Measurements from ENCODE around the gene ATRNL1.
A peak's percentile ranks its signal among the peaks of the same experiment; 100 is the strongest.
"Not testable (repeated sequence)": the region's sequence is repeated elsewhere in the genome, so short reads cannot be mapped to it uniquely, and the experiment has no call there.

Gene ATRNL1

DNA sequence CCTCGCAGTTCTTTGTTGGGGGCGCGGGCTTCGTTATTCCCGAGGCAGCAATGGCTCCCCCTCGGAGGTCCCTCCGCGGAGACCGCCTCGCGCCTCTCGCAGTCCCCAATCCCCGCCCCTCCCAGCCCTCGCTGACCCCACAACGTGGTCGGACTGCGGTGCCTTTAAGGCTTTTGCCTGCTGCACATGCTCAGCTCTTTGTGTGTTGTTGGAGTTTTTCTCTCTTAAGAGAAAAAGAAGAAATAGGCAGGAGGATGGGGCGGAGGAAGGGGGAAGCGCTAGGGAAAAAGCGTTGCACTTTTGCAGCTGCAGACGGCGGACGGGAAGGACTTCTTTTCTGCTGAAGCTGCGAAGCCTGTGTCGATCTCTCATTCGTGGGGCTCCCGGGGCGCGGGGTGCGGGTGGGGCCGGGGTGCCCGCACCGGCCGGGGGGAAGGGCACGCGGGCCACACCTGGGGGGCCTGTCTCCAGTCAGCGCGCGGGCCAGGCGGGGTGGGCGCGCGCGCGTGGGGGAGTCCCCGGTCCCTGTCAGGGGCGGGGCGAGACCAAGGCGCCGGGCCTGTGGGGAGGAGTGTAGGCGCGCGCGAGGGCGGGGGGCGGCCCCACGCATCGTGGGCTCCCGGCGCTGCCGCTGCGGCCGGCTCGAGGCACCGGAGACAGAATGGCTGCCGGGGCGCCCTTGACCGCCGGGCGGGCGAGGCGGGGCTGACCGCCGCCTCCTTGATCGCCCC, 445 bp upstream of the ATRNL1 start:
- peak; percentile 11 for DNase-seq

DNA sequence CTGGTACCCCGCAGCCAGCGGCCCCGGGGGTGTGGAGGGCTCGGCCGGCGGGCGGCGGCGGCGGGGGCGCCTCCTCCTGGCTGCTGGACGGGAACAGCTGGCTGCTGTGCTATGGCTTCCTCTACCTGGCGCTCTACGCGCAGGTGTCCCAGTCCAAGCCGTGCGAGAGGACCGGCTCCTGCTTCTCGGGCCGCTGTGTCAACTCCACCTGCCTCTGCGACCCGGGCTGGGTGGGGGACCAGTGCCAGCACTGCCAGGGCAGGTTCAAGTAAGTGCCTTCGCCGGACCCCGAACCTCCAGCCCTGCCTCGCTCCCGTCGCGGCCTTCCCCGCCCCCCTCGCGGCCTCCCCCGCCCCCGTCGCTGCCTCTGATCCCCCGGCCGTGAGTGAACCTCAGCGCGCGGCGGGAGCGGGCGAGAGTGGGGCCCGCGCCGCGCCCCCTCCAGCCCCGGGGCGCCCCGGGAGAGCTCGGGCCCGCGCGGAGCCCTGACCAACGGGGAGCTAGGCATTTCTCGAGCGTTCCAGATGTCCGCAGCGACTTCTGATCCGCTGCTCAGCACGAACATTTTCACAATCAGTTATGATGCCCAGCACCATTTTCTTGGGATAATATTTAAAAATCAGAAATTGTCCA, 727 bp downstream of the ATRNL1 start:
- peak; percentile 11 for DNase-seq

DNA sequence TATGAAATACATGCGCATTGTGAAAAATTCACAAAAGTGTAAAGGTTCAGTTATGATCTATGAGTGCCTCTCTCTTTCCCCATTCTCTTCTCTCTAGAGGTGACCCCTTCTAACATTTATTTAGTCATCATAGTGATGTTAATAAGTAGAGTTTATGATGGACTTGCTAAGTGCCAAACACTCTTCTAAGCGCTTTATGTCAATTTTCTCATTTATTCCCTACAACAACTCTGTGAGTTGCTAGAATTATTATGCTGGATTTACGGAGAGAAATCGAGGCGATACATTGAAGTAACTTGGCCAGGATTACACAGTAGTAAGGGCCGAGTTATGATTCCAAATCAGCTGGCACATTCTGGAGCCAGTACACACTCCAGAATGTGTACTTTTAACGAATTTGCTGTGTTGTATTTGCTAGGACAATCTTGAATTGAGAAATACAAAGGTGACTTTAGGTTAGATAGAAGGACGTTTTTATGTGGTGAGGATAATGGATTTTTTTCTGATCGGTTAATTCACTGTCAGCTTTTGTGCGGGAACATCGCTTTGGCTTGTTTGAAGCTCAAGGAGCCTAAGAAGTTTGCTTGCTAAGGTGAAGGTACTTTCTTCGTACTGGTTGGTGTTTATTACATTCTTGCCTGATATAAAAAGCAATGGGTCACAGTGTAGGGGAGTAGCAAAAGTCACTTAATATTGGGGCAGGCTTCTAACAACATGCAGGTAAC, 1.4 kb downstream of the ATRNL1 start:
- no peak for DNase-seq

DNA sequence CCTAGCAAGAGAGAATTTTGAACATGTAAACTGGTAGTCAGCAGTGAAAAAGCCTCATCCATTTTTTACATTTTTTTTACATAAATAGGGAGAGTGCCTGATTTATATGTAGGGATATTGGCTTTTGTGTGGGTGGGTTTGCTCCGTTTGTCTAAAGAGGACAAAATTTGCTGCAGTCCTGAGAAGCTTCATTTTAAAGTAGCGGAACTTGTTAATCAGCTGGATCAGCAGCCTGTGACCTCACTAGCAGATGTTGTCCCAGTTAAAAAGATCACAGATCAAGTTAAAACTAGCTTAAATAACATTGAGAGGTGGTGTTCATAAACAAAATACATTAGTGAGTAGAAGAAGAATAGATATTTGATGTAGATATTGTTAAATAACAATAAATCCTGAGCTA, 2.6 kb downstream of the ATRNL1 start:
- no peak for DNase-seq

DNA sequence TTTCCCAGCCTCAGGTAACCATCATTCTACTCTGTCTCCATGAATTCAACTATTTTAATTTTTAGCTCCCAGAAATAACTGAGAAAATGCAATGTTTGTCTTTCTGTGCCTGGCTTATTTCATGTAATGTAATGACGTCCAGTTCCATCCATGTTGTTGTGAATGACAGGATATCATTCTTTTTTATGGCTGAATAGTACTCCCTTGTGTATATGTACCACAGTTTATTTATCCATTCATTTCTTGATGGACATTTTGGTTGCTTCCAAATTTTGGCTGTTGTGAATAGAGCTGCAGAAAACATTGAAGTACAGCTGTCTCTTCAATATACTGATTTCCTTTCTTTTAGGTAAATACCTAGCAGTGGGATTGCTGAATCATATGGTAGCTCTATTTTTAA, 10.5 kb downstream of the ATRNL1 start:
- no peak for DNase-seq

DNA sequence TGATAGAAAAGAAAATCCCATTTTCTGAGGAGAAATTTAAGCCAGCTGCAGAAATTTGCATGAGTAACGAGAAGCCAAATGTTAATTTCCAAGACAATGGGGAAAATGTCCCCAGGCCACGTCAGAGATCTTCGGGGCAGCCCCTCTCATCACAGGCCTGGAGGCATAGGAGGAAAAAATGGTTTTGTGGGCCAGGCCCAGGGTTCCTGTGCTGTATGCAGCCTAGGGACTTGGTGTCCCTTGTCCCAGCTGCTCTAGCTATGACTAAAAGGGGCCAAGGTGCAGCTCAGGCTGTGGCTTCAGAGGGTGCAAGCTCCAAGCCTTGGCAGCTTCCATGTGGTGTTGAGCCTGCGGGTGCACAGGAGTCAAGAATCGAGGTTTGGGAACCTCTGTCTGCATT, 12.2 kb downstream of the ATRNL1 start:
- not testable (repeated sequence) for DNase-seq

DNA sequence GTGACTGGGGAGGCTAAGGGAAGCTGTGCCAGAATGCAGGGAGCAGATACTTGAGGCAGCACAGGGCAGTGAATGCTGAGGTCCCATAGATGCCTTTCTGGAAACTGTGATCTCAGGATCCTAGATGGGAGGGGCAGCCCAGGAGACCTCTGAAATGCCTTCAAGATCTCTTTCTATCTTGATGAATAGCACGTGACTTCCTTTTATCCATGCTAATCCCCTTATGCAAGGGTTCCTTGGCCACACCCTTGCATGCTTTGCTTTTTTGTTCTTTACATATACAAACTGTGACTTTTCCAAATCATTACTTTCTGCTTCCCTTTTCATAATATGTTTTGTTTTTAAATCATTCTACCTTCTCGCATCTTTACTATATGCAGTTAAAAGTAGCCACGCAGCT, 14.7 kb downstream of the ATRNL1 start:
- DNase-seq, result no peak

DNA sequence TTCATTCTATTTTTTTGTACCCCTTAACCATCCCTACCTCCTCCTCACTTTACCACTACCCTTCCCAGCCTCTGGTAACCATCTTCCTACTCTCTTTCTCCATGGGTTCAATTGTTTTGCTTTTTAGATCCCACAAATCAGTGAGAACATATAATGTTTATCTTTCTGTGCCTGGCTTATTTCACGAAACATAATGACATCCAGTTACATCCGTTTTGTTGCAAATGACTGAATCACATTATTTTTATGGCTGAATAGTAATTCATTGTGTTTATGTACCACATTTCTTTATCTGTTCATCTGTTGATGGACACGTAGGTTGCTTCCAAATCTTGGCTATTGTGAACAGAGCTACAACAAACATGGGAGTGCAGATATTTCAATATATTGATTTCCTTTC, 24.1 kb downstream of the ATRNL1 start:
- no peak for DNase-seq

DNA sequence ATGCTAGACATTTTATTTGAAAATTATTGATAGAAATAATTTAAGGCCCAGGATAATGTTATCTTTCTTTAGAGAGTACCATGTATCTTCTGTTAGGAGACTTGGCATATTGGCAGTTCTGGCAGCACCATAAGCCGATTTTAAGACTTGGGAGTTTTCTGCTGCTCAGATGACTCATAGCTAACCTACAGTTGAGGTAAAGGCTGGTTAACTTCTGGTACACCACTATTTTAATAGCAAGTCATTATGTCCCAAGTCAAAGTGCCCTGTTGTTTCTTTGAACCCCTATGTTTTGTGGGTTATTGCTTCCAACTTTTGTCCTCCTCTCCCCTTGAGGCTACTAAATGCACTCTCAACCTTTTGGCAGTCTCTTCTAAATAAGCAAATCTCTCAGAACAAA, 25.2 kb downstream of the ATRNL1 start:
- DNase-seq, result no peak

DNA sequence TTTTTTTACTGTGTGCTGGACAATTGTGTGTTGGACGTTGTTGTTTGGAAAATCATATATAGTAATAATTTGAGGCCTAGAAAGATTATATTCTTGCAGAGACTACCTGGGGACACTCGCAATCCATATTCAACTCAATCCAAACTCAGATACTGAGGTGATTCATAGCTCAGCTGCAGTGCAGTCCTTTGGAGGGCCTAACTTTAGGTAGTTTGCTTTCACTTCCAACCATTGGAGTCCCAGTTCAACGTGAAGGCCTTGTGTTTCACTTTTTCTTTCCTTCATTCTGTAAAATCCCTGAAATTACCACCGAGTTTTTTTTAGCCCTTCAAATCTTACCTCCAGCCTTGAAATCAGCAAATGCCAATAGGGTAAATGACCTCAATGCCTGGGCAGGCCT, 32.3 kb downstream of the ATRNL1 start:
- no peak for DNase-seq

DNA sequence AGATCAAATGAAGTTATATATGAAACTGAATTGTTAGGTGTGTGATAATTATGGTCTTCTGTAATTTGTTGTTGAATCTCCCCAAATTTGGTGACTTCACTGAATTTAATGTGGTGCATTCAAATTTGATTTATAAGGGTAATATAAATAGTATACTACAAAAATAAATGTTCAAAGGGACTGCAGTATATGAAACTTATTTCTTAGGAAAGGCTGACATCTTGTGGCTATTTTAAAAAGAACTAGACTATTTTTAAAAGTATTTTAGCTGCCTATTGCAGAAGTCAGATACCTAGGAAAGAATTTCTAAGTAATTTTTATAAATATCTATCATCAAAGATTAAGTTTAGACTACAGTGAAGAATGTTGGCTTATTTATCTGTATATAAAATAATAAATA, 36.6 kb downstream of the ATRNL1 start:
- no peak for DNase-seq

DNA sequence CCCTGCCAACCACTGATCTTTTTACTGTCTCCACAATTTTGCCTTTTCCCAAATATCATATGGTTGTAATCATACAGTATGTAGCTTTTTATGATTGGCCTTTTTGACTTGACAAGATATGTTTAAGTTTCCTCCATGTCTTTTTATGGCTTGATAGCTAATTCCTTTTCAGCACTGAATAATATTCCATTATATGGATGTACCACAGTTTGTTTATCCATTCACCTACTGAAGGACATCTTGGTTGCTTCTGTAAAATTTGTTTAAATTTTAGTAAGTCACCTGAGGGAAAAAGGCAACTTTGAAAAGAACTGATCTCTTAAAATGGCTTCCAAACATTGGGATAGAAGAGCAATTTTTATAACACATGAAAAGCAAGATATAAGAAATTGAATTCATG, 43.5 kb downstream of the ATRNL1 start:
- no peak for DNase-seq

DNA sequence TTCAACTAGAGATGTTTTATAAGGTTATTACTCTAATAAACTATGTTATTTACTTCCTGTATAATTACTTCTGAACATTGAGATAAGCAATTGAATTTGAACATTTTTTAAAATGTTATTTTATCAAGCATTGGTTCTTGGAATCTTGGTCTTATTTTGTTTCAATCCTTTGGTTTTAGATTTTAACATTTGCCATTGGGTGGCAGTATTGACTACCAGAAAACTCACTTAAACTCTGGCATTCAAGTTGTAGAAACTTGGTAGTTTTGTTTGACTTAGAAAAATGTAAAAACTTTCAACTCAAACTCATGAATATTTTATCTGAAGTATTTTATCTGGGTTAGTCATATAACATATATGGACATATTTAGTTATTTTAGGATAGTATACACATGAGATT, 48.1 kb downstream of the ATRNL1 start:
- DNase-seq, result no peak

DNA sequence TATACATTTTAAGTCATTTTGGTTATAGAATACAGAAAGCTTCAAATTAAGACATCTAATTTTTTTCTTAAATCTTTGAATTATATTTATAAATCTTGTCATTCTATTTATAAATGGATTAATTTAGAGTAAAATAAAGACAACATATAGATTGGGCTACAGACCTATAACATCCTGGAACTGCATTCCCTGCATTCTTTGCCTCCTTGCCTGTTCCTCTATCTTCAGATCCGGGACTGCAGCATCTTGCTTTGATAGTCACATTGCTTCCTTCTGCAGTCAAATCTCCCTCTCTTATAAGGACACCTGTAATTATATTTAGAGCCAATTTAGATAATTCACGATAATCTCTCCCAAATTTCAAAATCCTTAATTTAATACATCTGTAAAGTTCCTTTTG, 64.2 kb downstream of the ATRNL1 start:
- DNase-seq, result no peak

DNA sequence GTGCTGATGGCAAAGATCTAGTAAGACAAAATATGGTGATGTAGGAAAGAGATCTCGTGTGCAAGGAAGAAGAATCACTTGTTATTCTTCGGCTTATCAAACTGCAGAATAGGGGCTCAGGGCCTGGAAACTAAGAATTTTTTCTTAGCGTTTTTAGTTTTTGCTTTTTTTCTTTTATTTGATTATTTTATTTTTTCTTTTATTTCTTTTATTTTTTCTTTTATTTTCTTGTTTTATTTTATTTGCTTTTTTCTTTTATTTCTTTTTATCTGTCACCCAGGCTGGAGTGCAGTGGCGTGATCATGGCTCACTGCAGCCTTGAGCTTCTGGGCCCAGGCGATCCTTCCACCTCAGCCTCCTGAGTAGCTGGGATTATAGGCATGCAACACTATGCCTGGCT, 70.0 kb downstream of the ATRNL1 start:
- no peak for DNase-seq

DNA sequence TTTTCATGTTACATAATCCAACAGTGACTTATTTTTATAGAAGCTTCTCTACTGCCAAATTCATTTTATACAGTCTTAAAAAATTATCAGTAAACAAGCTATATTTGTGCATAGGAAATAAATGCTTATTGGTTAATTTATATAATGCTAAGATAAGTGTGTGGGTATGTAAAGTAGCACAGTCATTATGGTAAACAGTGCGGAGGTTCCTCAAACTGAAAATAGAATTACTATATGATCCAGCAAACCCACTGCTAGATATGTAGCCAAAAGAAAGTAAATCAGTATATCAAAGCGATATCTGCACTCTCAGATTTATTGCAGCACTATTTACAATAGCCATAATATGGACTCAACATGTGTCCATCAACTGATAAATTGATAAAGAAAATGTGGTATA, 71.1 kb downstream of the ATRNL1 start:
- DNase-seq, result no peak

DNA sequence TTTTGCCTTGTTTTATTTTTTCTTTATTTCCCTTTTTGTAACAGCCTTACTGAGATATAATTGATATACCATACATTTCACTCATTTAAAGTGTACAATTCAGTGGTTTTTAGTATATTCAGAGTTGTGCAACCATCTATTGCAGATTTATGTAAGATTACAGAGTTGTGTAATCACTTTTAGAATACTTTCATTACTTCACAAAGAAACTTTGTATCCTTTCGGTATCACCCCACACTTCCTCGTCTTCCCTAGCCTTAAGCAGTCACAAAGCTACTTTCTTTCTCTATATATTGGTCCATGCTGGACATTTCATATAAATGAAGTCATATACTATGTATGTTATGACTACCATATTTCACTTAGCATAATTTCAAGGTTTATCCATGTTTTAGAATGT, 74.6 kb downstream of the ATRNL1 start:
- no peak for DNase-seq

DNA sequence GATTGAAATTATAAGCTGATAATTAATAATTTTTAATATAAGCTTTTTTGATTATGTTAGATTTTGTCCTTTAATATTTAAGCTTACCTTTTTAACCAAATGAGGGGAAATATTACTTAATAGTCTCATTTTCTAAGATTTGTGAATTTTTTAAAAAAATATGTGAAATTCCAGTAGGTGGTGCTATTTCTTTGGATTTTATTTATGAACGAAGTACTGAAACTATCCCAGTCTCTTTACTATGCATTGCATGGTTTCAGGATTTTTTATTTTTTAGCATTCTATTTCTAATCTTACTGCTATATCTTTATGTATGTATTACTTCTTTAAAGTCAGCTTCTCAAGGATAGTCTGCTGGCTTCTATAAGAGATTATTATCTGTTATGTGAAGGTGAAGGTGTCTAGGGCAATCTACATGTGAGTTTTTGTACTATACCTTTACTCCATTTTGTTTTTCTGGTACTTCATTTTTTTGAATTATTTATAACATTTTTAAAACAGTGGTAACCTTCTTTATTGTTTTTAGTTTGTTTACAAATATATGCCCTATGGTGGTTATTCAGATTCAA, 78.3 kb downstream of the ATRNL1 start:
- no peak for DNase-seq

DNA sequence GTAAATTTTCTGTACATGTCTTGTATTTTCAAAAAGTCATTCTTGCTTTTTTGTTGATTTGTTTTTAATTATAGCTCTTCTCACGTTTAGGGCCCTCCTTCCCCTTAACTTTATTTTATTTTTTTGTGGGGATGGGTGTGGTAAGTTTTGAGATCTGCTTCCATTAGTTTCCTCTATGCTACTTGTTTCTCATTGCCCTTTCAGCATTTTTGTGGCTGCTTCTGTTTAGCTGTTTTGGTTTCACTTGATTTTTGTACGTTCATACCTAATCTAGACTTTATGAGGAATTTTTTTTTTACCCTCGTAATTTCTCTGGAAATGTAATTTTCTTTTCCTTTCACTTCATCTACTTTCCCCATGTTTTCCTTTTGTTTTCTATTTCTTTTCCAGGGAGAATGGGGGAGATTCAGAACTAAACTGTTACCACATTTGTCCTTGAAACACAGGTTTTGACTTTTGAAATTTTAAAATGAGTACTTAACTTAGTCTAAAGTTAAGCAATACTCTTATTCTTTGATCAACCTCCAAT, 80.8 kb downstream of the ATRNL1 start:
- no peak for DNase-seq

DNA sequence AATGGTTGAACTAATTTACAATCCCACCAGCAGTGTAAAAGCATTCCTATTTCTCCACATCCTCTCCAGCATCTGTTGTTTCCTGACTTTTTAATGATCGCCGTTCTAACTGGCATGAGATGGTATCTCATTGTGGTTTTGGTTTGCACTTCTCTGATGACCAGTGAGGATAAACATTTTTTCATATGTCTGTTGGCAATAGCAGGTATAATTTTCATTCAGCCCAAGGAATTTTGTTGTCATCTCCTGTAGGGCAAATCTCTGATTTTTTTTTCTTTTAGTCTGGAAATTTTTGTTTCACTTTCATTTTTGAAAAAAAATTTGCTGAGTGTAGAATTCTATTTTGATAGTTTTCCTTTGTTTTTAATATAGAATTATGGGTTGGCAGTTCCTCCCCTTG, 114.1 kb downstream of the ATRNL1 start:
- not testable (repeated sequence) for DNase-seq

DNA sequence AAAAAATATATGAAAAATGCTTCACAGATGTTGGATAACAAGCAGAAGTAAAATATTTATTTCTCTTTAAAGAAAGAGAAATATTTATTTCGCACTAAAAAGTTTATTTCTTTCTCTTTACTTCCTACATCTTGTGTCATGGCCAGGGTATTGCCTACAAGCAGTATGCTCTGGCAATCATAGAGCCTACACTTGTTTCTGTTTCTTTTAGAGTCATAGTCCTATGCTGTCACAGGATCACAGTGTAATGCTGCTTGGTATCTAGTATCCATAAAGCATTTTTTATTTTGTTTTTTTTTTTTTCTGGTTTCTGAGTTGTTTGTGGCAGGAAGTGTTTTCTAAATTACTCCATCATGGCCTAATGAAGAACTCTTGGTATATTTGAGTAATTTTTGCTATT, 116.0 kb downstream of the ATRNL1 start:
- DNase-seq, result no peak

DNA sequence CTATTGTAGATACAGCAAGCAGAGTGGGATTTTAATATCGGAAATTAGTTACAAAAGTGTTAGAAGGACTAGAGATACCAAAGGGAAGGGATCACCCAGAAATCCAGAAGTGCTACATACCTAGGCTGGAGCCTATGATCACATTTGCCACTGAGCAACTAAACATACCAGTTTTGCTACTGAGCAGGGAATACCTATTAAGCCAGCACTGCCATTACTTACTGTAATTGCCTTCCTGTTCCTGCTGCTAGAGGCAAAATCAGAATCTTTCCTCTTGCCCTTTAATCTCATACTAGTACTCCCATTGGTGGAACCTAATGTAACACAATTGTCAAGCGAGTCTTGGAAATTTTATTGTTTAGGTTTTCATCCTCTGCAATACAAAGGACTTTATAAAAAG, 121.7 kb downstream of the ATRNL1 start:
- no peak for DNase-seq

DNA sequence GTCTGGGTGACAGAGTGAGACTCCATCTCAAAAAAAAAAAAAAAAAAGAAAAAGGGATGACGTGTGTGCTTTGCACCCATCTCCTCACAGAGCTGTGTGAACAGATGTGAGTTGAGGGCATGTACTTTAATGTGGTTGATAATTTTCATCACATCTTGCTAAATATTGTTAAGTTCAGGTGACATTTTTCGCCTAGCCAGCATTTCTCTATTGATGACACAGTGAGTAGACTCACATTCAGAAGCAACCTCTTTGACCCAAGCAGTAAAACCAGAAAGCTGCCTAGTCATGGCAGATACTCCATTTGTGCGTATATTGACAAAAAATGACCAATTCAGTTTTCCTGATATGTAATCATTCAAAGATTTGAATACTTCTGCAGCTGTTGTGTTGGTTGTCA, 126.0 kb downstream of the ATRNL1 start:
- DNase-seq, result no peak

DNA sequence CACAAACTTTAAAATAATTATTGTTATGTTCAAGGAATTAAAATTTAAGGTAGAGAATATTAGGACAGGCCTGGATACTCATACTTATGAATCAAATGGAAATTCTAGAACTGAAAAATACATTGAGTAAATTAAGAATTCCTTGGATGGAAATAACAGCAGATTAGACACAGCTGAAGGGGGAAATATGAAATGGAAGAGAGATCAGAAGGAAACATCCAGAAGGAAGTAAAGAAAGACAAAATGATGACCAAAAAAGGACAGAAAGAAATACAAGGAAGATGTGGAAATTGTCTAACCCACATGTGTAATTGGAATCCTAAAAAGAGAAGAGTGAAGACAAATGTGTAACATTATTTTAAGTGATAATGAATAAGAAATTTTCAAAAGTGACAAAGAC, 128.9 kb downstream of the ATRNL1 start:
- no peak for DNase-seq
